Stimulated activated CD8-positive, alpha-beta memory T cell treated with anti-CD3 and anti-CD28 coated beads, Interleukin-7, amount 100 ng/mL, for 24 hours (primary cell): ENCODE results near the gene SMAP1.

Experiments used
- DNase-seq: peaks from one replicate; pipeline ENCODE4 v3.0.0-alpha.2; 2020; ENCODE audit warnings: low read depth

SMAP1 gene

GRCh38 chr6:70900047-70900446 is 232.4 kb downstream of the SMAP1 start:
- DNase-seq: no peak

GRCh38 chr6:70901324-70901723 is 233.6 kb downstream of the SMAP1 start:
- no peak for DNase-seq

- DNase-seq: no peak
Measured at GRCh38 chr6:70903665-70904452, 236.2 kb downstream of the SMAP1 start.

GRCh38 chr6:70905742-70906141 is 238.1 kb downstream of the SMAP1 start:
- DNase-seq: no peak
